ENCODE results near the gene METTL26.

METTL26 gene

DNA sequence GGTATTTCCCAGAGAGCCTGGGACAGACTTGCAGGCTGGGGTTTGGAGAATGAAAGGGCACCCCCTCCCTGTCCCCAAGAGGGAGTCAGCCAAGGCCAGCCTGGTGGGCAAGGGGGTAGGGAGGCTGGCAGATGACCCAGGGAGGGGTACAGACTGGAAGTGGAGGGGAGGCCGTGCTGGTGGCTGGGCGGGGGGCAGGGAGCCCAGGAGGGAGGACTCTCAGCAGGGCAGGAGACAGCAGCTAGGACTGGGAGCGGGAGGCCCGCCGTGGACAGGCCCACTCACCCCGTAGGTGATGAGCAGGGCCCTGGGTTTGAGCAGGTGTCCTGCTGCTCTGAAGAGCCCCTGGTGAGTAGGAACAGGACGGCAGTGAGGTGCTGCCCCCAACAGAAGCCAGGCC lies 1.1 kb downstream of the METTL26 start:
- peak overlapping the region; percentile 77 for H3K4me3 ChIP-seq (ENCODE audit: low read length)
- no peak for DNase-seq (ENCODE audit: low read depth)
- TF ChIP-seq, protein P1, sequence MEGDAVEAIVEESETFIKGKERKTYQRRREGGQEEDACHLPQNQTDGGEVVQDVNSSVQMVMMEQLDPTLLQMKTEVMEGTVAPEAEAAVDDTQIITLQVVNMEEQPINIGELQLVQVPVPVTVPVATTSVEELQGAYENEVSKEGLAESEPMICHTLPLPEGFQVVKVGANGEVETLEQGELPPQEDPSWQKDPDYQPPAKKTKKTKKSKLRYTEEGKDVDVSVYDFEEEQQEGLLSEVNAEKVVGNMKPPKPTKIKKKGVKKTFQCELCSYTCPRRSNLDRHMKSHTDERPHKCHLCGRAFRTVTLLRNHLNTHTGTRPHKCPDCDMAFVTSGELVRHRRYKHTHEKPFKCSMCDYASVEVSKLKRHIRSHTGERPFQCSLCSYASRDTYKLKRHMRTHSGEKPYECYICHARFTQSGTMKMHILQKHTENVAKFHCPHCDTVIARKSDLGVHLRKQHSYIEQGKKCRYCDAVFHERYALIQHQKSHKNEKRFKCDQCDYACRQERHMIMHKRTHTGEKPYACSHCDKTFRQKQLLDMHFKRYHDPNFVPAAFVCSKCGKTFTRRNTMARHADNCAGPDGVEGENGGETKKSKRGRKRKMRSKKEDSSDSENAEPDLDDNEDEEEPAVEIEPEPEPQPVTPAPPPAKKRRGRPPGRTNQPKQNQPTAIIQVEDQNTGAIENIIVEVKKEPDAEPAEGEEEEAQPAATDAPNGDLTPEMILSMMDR (conservative IDR thresholded peaks at IDR 0.05; ENCODE audit: low read depth, low read length), result no peak

DNA sequence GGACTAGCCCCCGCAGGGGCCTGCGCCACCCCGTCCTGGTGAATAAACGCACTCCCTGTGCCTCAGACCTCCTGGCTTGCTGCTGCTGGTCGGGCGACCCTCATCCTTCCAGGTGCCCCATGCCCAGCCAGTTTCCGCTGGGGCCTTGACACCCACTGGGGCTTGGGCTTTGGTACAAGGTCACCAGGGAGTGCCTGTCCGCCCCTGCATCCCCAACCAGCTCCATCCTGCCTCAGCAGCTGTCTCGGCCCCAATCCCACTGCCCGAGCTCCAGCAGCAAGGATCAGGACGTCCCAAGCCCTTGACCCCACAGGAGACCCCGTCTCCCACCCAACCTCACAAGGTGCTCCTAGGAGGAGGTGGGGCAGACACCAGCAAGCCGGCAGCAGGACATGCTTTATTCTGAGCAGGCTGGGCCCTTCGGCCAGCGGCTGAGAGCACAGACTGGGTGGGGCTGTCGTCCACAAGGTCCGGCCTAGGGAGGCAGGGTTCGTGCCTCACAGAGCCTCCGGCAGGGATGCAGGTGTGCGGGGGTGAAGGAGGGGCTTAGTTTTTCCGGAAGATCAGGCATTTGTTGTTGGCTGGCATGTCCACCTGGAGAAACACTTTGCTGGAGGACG lies 1.9 kb downstream of the METTL26 start:
- no peak overlapping the region for H3K4me3 ChIP-seq (ENCODE audit: low read length)

DNA sequence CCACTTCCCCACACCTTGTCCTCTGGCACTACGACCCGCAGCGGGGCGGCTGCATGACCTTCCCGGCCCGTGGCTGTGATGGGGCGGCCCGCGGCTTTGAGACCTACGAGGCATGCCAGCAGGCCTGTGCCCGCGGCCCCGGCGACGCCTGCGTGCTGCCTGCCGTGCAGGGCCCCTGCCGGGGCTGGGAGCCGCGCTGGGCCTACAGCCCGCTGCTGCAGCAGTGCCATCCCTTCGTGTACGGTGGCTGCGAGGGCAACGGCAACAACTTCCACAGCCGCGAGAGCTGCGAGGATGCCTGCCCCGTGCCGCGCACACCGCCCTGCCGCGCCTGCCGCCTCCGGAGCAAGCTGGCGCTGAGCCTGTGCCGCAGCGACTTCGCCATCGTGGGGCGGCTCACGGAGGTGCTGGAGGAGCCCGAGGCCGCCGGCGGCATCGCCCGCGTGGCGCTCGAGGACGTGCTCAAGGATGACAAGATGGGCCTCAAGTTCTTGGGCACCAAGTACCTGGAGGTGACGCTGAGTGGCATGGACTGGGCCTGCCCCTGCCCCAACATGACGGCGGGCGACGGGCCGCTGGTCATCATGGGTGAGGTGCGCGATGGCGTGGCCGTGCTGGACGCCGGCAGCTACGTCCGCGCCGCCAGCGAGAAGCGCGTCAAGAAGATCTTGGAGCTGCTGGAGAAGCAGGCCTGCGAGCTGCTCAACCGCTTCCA lies 2.6 kb downstream of the METTL26 start:
- DNase-seq (ENCODE audit: low read depth), result no peak
- H3K4me3 ChIP-seq (ENCODE audit: low read length), result no peak overlapping the region
- TF ChIP-seq, protein P1 (conservative IDR thresholded peaks at IDR 0.05; ENCODE audit: low read depth, low read length), result no peak

More for the DNA sequence above, 1.9 kb downstream of the METTL26 start:
- DNase-seq (ENCODE audit: low read depth), result no peak
- TF ChIP-seq, protein P1 (conservative IDR thresholded peaks at IDR 0.05; ENCODE audit: low read depth, low read length), result no peak

DNA sequence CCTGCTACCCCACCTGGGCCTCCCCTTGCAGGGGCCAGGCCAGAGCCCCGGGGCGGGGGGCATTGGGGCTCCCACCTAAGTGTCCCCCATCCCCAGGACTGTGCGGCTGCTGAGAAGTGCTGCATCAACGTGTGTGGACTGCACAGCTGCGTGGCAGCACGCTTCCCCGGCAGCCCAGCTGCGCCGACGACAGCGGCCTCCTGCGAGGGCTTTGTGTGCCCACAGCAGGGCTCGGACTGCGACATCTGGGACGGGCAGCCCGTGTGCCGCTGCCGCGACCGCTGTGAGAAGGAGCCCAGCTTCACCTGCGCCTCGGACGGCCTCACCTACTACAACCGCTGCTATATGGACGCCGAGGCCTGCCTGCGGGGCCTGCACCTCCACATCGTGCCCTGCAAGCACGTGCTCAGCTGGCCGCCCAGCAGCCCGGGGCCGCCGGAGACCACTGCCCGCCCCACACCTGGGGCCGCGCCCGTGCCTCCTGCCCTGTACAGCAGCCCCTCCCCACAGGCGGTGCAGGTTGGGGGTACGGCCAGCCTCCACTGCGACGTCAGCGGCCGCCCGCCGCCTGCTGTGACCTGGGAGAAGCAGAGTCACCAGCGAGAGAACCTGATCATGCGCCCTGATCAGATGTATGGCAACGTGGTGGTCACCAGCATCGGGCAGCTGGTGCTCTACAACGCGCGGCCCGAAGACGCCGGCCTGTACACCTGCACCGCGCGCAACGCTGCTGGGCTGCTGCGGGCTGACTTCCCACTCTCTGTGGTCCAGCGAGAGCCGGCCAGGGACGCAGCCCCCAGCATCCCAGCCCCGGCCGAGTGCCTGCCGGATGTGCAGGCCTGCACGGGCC lies 3.4 kb downstream of the METTL26 start:
- DNase-seq (ENCODE audit: low read depth), result no peak
- no peak overlapping the region for H3K4me3 ChIP-seq (ENCODE audit: low read length)
- TF ChIP-seq, protein P1 (conservative IDR thresholded peaks at IDR 0.05; ENCODE audit: low read depth, low read length), result no peak

DNA sequence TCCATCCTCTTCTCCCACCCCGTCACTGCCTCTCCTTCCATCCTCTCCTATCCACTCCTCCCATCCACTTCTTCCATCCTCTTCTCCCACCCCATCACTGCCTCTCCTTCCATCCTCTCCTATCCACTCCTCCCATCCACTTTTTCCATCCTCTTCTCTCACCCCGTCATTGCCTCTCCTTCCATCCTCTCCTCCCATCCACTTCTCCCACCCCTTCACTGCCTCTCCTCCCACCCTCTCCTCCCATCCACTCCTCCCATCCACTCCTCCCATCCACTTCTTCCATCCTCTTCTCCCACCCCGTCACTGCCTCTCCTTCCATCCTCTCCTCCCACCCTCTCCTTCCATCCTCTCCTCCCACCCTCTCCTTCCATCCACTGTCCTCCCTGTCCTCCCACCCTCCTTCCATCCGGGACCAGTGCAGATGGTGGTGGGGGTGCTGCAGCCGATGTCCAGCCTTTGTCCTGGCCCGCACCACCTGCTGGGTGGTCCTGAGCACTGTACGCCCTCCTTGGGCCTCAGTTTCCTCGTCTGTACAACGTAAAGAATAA lies 4.2 kb downstream of the METTL26 start:
- DNase-seq (ENCODE audit: low read depth), result no peak
- no peak overlapping the region for H3K4me3 ChIP-seq (ENCODE audit: low read length)
- TF ChIP-seq, protein P1 (conservative IDR thresholded peaks at IDR 0.05; ENCODE audit: low read depth, low read length), result no peak

DNA sequence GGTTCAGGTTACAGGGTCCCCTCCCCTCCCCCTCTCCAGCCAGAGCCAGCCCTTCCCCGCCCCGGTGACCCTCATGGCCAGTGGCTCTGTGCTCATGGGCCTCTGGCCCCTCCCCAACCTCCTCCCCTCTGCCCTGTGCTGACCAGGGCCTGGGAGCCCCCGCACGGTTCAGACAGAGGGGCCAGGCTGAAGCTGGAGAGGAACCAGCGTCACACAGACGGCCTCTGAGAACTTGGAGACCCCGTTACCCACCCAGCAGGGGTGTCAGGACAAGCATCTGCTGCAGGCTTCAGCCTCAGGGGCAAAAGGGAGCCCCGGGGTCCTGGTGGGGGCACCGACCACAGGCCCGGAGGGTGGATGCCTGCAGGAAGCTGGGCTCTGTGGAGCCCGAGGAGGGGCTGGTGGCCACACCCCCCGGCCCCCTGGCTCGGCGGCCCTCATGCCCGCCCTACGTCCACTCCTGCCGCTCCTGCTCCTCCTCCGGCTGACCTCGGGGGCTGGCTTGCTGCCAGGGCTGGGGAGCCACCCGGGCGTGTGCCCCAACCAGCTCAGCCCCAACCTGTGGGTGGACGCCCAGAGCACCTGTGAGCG lies 5.2 kb downstream of the METTL26 start, which contains the start of gene WFIKKN1:
TSS of gene WFIKKN1 (plus strand) at position 171 of the 591 bp plus-strand sequence. CDS start at position 440, 269 bp downstream.
- TF ChIP-seq, protein P1 (conservative IDR thresholded peaks at IDR 0.05; ENCODE audit: low read depth, low read length), result no peak
- peak within 1 kb of the TSS; percentile 15 for H3K4me3 ChIP-seq (ENCODE audit: low read length)
- no peak for DNase-seq (ENCODE audit: low read depth)
